H1 (cell line): ENCODE results near the gene PHLDB3. TPM values are rescaled to one million over a fixed set of nuclear protein-coding genes. Genes with fewer than 3 reads are reported as not detected.

Experiments used
- CTCF ChIA-PET: fragments of 300-600 bp; sonication (Branson Sonifier 250); formaldehyde crosslinking; loops from one replicate; lab custom pipeline; 2021; ENCODE audit not compliant: partially characterized antibody; lab: Charles Lee
- POLR2A ChIA-PET: fragments of 300-600 bp; sonication (Branson Sonifier 250); formaldehyde crosslinking; loops from one replicate; lab custom pipeline; 2021; ENCODE audit warnings: inconsistent platforms; ENCODE audit not compliant: partially characterized antibody; lab: Charles Lee
- DNase-seq, 2 experiments: peaks; one replicate each; pipeline versions ENCODE4 v3.0.0 to v3.0.0-alpha.2; 2010 to 2022; ENCODE audit warnings: low spot score in 2 of 2, low read depth in 1 of 2, mixed read lengths in 1 of 2
- FAIRE-seq: peaks from 2 replicates; lab custom pipeline; 2011; peaks lifted over from hg19 to GRCh38; lab: Jason Lieb, UNC
- H2AFZ ChIP-seq: 2 replicates; pipeline ENCODE4 v1.8.1; 2012; ENCODE audit warnings: low read length, inconsistent platforms
- H2AK5ac ChIP-seq: 2 replicates; pipeline ENCODE4 v1.6.1; 2013; ENCODE audit warnings: low read depth, low read length
- H2BK120ac ChIP-seq: replicated peaks from 2 replicates; pipeline ENCODE3; 2013; ENCODE audit warnings: low read depth, low read length, inconsistent platforms
- H2BK12ac ChIP-seq: 2 replicates; pipeline ENCODE4 v1.6.1; 2013; ENCODE audit warnings: low read depth, low read length
- H2BK15ac ChIP-seq: 2 replicates; pipeline ENCODE4 v1.6.1; 2013; ENCODE audit warnings: low read length
- H2BK20ac ChIP-seq: 2 replicates; pipeline ENCODE4 v1.6.1; 2013; ENCODE audit warnings: low read length
- H2BK5ac ChIP-seq: 2 replicates; pipeline ENCODE4 v1.6.1; 2013; ENCODE audit warnings: low read depth, low read length
- H3K14ac ChIP-seq: 2 replicates; pipeline ENCODE4 v1.6.1; 2013; ENCODE audit warnings: inconsistent platforms; ENCODE audit not compliant: insufficient read length
- H3K18ac ChIP-seq: 2 replicates; pipeline ENCODE4 v1.6.1; 2013; ENCODE audit warnings: low read length; ENCODE audit errors: extremely low read depth
- H3K23ac ChIP-seq: 2 replicates; pipeline ENCODE4 v1.6.1; 2013; ENCODE audit warnings: inconsistent platforms; ENCODE audit not compliant: insufficient read length
- H3K23me2 ChIP-seq: 2 replicates; pipeline ENCODE4 v1.6.1; 2013; ENCODE audit warnings: low read depth, low read length
- H3K27ac ChIP-seq: 2 replicates; pipeline ENCODE4 v1.6.1; 2011; ENCODE audit warnings: low read depth, low read length, inconsistent platforms
- H3K27me3 ChIP-seq, 4 experiments: replicated peaks in 1 of 4; 1 replicate in 1 of 4; 2 replicates in 3 of 4; pipeline versions ENCODE4 v1.6.1 to v1.8.1; 2011 to 2013; ENCODE audit warnings: low read length in 3 of 4, mild to moderate bottlenecking in 3 of 4, inconsistent platforms in 2 of 4, mixed read lengths in 2 of 4, moderate library complexity in 1 of 4; ENCODE audit not compliant: control insufficient read depth in 3 of 4, insufficient read depth in 3 of 4; ENCODE audit errors: extremely low read depth in 1 of 4
- H3K36me3 ChIP-seq, 4 experiments: 2 replicates each; pipeline versions ENCODE4 v1.6.1 to v1.8.1; 2011 to 2013; ENCODE audit warnings: mild to moderate bottlenecking in 4 of 4, low read length in 3 of 4, moderate library complexity in 2 of 4, control low read depth in 1 of 4, inconsistent platforms in 1 of 4; ENCODE audit not compliant: insufficient read depth in 4 of 4, control insufficient read depth in 2 of 4
- H3K4ac ChIP-seq: replicated peaks from 2 replicates; pipeline ENCODE3; 2013; ENCODE audit warnings: low read length, low read depth, mixed read lengths, inconsistent platforms; ENCODE audit not compliant: insufficient read length
- H3K4me1 ChIP-seq, 4 experiments: replicated peaks in 1 of 4; 1 replicate in 1 of 4; 2 replicates in 3 of 4; pipeline versions ENCODE4 v1.6.1 to v1.8.1; 2011 to 2013; ENCODE audit warnings: low read length in 3 of 4, inconsistent platforms in 2 of 4, mixed read lengths in 1 of 4; ENCODE audit not compliant: insufficient read depth in 4 of 4, control insufficient read depth in 3 of 4
- H3K4me2 ChIP-seq, 2 experiments: 2 replicates each; pipeline versions ENCODE4 v1.6.1 to v1.8.1; 2011 to 2013; ENCODE audit warnings: low read depth in 2 of 2, low read length in 2 of 2, control low read depth in 1 of 2, inconsistent platforms in 1 of 2, mild to moderate bottlenecking in 1 of 2; ENCODE audit not compliant: insufficient read depth in 1 of 2
- H3K4me3 ChIP-seq, 4 experiments: fragments of 200-600, 300-600 bp in 1 of 4; sonication (generic), shearing (Covaris generic), sonication (Bioruptor Twin) in 1 of 4; 2 replicates each; pipeline versions ENCODE4 v1.5.1 to v1.8.1; 2011 to 2016; ENCODE audit warnings: low read length in 4 of 4, low read depth in 3 of 4, control low read depth in 2 of 4, inconsistent platforms in 2 of 4, mild to moderate bottlenecking in 2 of 4, mixed read lengths in 1 of 4, moderate library complexity in 1 of 4; ENCODE audit not compliant: insufficient read depth in 2 of 4; ENCODE audit errors: extremely low read depth in 1 of 4
- H3K56ac ChIP-seq: replicated peaks from 2 replicates; pipeline ENCODE3; 2013; ENCODE audit warnings: low read depth, mild to moderate bottlenecking, mixed read lengths, low read length, inconsistent platforms; ENCODE audit not compliant: insufficient read length
- H3K79me1 ChIP-seq: 2 replicates; pipeline ENCODE4 v1.6.1; 2013; ENCODE audit warnings: low read depth, low read length, control low read depth
- H3K79me2 ChIP-seq, 2 experiments: 2 replicates each; pipeline versions ENCODE4 v1.6.1 to v1.8.1; 2012 to 2013; ENCODE audit warnings: low read length in 2 of 2, mild to moderate bottlenecking in 2 of 2, inconsistent platforms in 1 of 2; ENCODE audit not compliant: insufficient read depth in 2 of 2, control insufficient read depth in 1 of 2
- H3K9ac ChIP-seq, 4 experiments: replicated peaks in 1 of 4; 1 replicate in 1 of 4; 2 replicates in 3 of 4; pipeline versions ENCODE4 v1.6.1 to v1.8.1; 2011 to 2013; ENCODE audit warnings: low read depth in 3 of 4, low read length in 3 of 4, control low read depth in 2 of 4, mild to moderate bottlenecking in 2 of 4, moderate library complexity in 2 of 4, inconsistent platforms in 1 of 4; ENCODE audit errors: extremely low read depth in 1 of 4
- H3K9me3 ChIP-seq, 2 experiments: 2 replicates each; pipeline versions ENCODE4 v1.6.1 to v1.8.1; 2012 to 2013; ENCODE audit warnings: mild to moderate bottlenecking in 2 of 2, moderate library complexity in 2 of 2, control low read depth in 1 of 2, inconsistent platforms in 1 of 2, low read depth in 1 of 2, low read length in 1 of 2, mixed read lengths in 1 of 2; ENCODE audit not compliant: insufficient read depth in 2 of 2
- H4K20me1 ChIP-seq, 2 experiments: replicated peaks in 1 of 2; 2 replicates each; pipeline versions ENCODE3 to v1.8.1; 2011 to 2013; ENCODE audit warnings: inconsistent platforms in 2 of 2, low read length in 2 of 2, mild to moderate bottlenecking in 1 of 2; ENCODE audit not compliant: insufficient read depth in 2 of 2, control insufficient read depth in 1 of 2
- H4K5ac ChIP-seq: 2 replicates; pipeline ENCODE4 v1.6.1; 2013; ENCODE audit warnings: low read length, low read depth, mixed read lengths, inconsistent platforms; ENCODE audit not compliant: insufficient read length
- H4K8ac ChIP-seq: 2 replicates; pipeline ENCODE4 v1.8.0; 2013; ENCODE audit warnings: mild to moderate bottlenecking, moderate library complexity, low read length, inconsistent platforms; ENCODE audit not compliant: insufficient read depth; ENCODE audit errors: extremely low read depth
- H4K91ac ChIP-seq: replicated peaks from 2 replicates; pipeline ENCODE3; 2013; ENCODE audit warnings: low read length, mixed read lengths, inconsistent platforms; ENCODE audit not compliant: insufficient read length
- BRCA1 ChIP-seq: IDR thresholded peaks from 2 replicates; pipeline ENCODE4 v1.6.1; 2012; ENCODE audit warnings: low read depth, low read length, improper control_type of control experiment
- CHD2 ChIP-seq: IDR thresholded peaks from 2 replicates; pipeline ENCODE4 v1.6.1; 2012; ENCODE audit warnings: low read length, improper control_type of control experiment
- CTBP2 ChIP-seq: IDR thresholded peaks from 2 replicates; pipeline ENCODE4 v1.7.0; 2011; ENCODE audit warnings: borderline replicate concordance, mild to moderate bottlenecking, moderate library complexity, mixed read lengths, low read length; ENCODE audit not compliant: insufficient read depth, insufficient read length
- EP300 ChIP-seq, 2 experiments: IDR thresholded peaks; 1 replicate in 1 of 2; 2 replicates in 1 of 2; pipeline ENCODE4 v1.6.1; 2011 to 2012; ENCODE audit warnings: low read depth in 2 of 2, low read length in 2 of 2, mild to moderate bottlenecking in 2 of 2, borderline replicate concordance in 1 of 2, inconsistent platforms in 1 of 2, moderate library complexity in 1 of 2
- GTF2F1 ChIP-seq: IDR thresholded peaks from 2 replicates; pipeline ENCODE4 v1.6.1; 2012; ENCODE audit warnings: low read depth, low read length, improper control_type of control experiment, borderline replicate concordance
- HDAC6 ChIP-seq: IDR thresholded peaks from one replicate; pipeline ENCODE4 v1.7.1; 2012; ENCODE audit warnings: low read depth, mild to moderate bottlenecking, inconsistent platforms, low read length, moderate library complexity
- JUND ChIP-seq: IDR thresholded peaks from 2 replicates; pipeline ENCODE4 v1.6.1; 2011; ENCODE audit warnings: mild to moderate bottlenecking, improper control_type of control experiment, low read length
- KDM4A ChIP-seq: IDR thresholded peaks from one replicate; pipeline ENCODE4 v1.7.1; 2012; ENCODE audit warnings: low read depth, mild to moderate bottlenecking, moderate library complexity, low read length, inconsistent platforms; ENCODE audit not compliant: severe bottlenecking
- MAFK ChIP-seq: IDR thresholded peaks from 2 replicates; pipeline ENCODE4 v1.6.1; 2012; ENCODE audit warnings: low read depth, mild to moderate bottlenecking, improper control_type of control experiment, low read length
- PHF8 ChIP-seq: fragments of 200-600 bp; sonication (generic); conservative IDR thresholded peaks from 2 replicates; pipeline ENCODE4 v1.7.1; 2012; ENCODE audit warnings: low read depth, mild to moderate bottlenecking, inconsistent platforms, low read length, moderate library complexity
- RAD21 ChIP-seq, 2 experiments: IDR thresholded peaks in 1 of 2; conservative IDR thresholded peaks in 1 of 2; 2 replicates each; pipeline ENCODE4 v1.6.1; 2011; ENCODE audit warnings: low read depth in 2 of 2, low read length in 2 of 2, improper control_type of control experiment in 1 of 2, inconsistent platforms in 1 of 2, mild to moderate bottlenecking in 1 of 2, moderate library complexity in 1 of 2
- SUZ12 ChIP-seq: fragments of 200-600 bp; sonication (generic); IDR thresholded peaks from 2 replicates; pipeline ENCODE4 v1.6.1; 2012; ENCODE audit warnings: mild to moderate bottlenecking, inconsistent platforms, low read length, moderate library complexity, mixed read lengths
- WGBS, 2 experiments: shearing (Covaris generic) in 1 of 2; methylation state at CpG; one replicate each; pipeline versions ENCODE4 v1.1.6 to v1.1.7; 2013 to 2015; ENCODE audit warnings: low lambda C conversion rate in 2 of 2, mixed read lengths in 2 of 2, inconsistent platforms in 1 of 2, low coverage in 1 of 2, missing lambda C conversion rate in 1 of 2; ENCODE audit not compliant: insufficient replicate concordance in 2 of 2, insufficient coverage in 1 of 2, insufficient read length in 1 of 2; ENCODE audit errors: extremely low coverage in 1 of 2, missing lambda C conversion rate in 1 of 2; 5-methylcytosine and 5-hydroxymethylcytosine counted together
- polyA plus RNA-seq, 7 experiments: library from polyadenylated mRNA; depleted of rRNA in 3 of 7; stranded (reverse) in 5 of 7; unstranded in 2 of 7; fragments of >200 nt in 5 of 7; fragments of 200-250 nt in 2 of 7; gene quantifications; 1 replicate in 5 of 7; 2 replicates in 1 of 7; 4 replicates in 1 of 7; pipeline versions ENCODE4 v1.2.1 to v1.2.3, GENCODE V29; 2011 to 2013; ENCODE audit warnings: missing spikeins in 2 of 7, mixed read lengths in 2 of 7
- total RNA-seq: library from RNA; stranded (reverse); fragmentation: NEBNext Ultra II Directional; extraction: Animal tissue kit (Norgen Biotek cat#: 25700); gene quantifications from 2 replicates; pipeline ENCODE4 v1.2.1, GENCODE V29; 2021
- TF ChIP-seq, protein P1 (sequence below): IDR thresholded peaks from 2 replicates; pipeline ENCODE4 v1.6.1; 2012; ENCODE audit warnings: inconsistent platforms

PHLDB3 gene
- total and polyA plus RNA-seq, 2 of the 8 experiments (the other 6 are each of a cell fraction or from before 2014, with no cell fraction given) = 4.0 to 8.5 TPM

DNA sequence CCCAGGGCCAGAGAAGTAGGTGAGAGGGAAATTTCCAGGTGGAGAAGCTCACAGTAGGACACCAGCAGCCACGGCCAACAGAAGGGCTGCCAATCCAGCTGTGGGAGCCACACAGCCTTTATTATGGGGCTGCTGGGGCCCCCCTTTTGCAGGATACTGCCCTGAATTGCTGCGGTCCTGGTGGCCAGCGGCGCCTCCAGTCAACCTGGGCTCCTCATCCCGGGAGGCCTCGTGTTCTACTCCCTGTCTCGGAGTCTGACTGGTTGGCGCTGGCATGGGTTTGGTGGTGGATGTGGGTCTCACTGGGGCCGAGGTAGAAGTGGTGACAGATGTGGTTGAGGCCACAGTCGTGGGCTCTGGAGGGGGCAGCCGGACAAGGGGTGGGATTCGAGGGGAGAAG, 43.2 kb downstream of the PHLDB3 start:
- Histone ChIP-seq H2AFZ (no peak overlapping the region), H4K20me1 (no peaks in the 10 kb centered on the region), H2BK20ac (no peak overlapping the region), H3K27me3 (peaks cover 0 to 25% (median 15%) of the 10 kb centered on the region in 4 experiments; a peak in 6 of 7 replicates), H3K4me2 (no peak overlapping the region), H3K4me3 (no peak overlapping the region), H2BK5ac (no peak overlapping the region), H2BK12ac (no peak overlapping the region), H4K8ac (no peak overlapping the region), H2AK5ac (no peak overlapping the region), H3K14ac (no peak overlapping the region), H3K4ac (no peak overlapping the region), H3K23me2 (peaks cover 13% of the 10 kb centered on the region), H4K5ac (no peak overlapping the region), H3K79me2 (no peaks in the 10 kb centered on the region), H3K56ac (no peak overlapping the region), H3K36me3 (no peaks in the 10 kb centered on the region), H3K9ac (no peak overlapping the region), H3K18ac (no peak overlapping the region), H3K27ac (no peak overlapping the region), H3K4me1 (peaks cover 0 to 8% (median 3%) of the 10 kb centered on the region in 4 experiments; a peak in 4 of 7 replicates), H3K79me1 (no peaks in the 10 kb centered on the region), H3K23ac (no peak overlapping the region), H4K91ac (no peak overlapping the region), H3K9me3 (no peaks in the 10 kb centered on the region), H2BK120ac (no peak overlapping the region), H2BK15ac (no peak overlapping the region)
- DNase-seq (no peak), FAIRE-seq (no peak)
- CTCF ChIA-PET = interaction anchor here (0.6 to 4.0 kb wide), 11 partner anchors 13 to 1139 kb away, joined by 3 to 24 read pairs (median 4); partner anchors contain the start of gene PHLDB3
- 89% methylated on average over 11 of the region's 12 CpGs; no CpG with 5 or more reads in 1 of the 2 experiments for WGBS, 2 experiments
- POLR2A ChIA-PET = interaction anchor here (0.7 kb wide), 1 partner anchor 13 kb away, joined by 3 read pairs; no protein-coding TSS in a partner anchor
- TF ChIP-seq, protein P1, sequence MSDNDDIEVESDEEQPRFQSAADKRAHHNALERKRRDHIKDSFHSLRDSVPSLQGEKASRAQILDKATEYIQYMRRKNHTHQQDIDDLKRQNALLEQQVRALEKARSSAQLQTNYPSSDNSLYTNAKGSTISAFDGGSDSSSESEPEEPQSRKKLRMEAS = no peak
- TF ChIP-seq HDAC6 (no peak), RAD21 (IDR thresholded peaks at IDR 0.05 in 1 of 2, conservative IDR thresholded peaks at IDR 0.05 in 1 of 2; ENCODE audit: low read depth in 2 of 2, low read length in 2 of 2) (no peak), MAFK (no peak), EP300 (IDR thresholded peaks at IDR 0.05; ENCODE audit: borderline replicate concordance in 1 of 2, low read depth in 2 of 2, low read length in 2 of 2) (no peak), CTBP2 (no peak), JUND (no peak), SUZ12 (no peak), PHF8 (no peak), GTF2F1 (no peak), CHD2 (no peak), KDM4A (no peak), BRCA1 (no peak)
